ENCODE results near the gene KAZALD1.
A peak's percentile ranks its signal among the peaks of the same experiment; 100 is the strongest.

The KAZALD1 gene

DNA sequence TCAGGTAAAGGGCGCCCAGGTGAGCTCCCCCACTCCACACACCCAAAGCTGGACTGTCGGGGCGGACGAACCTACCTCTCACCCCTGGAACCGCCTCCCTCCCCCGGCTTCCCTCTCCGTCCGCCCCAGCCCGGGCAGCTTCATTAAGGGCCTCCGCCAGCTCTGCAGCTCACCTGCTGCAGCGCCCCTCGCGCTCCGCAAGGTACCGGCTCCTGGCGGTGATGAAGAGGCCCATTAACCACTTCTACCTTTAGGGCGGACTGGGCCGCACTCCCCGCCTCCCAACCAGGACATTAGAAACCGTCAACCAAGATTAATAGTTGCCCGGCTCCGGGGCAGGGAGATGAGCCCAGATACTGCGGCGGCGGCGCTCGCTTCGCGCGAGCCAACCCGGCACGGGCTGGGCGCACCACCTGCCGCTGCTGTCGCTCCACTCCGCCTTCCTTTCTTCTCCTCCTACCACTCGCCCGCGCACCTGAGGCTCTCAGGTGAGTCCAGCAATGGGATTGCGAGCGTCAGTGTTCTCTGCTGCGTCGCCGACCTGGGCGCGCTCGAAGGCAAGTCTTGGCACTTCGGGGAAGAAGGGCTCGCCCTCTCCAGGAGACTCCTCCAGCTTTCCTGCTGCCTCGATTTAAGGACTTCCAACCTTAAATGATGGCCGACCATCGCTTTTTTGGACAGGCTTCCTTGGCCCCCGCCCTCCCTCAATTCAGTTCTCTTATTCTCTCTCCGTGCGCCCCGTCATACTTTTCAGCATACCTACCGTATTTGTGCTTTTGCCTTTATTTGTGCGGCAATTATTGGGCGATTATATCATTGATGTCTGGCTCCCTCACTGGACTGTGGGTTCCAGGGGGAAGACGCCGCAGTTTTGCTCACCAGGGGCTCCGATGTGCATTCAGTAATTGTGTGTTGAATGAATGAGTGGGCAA is 13.6 kb upstream of the KAZALD1 start:
- DNase-seq (ENCODE audit: low read depth in 2 of 2) = no peak

DNA sequence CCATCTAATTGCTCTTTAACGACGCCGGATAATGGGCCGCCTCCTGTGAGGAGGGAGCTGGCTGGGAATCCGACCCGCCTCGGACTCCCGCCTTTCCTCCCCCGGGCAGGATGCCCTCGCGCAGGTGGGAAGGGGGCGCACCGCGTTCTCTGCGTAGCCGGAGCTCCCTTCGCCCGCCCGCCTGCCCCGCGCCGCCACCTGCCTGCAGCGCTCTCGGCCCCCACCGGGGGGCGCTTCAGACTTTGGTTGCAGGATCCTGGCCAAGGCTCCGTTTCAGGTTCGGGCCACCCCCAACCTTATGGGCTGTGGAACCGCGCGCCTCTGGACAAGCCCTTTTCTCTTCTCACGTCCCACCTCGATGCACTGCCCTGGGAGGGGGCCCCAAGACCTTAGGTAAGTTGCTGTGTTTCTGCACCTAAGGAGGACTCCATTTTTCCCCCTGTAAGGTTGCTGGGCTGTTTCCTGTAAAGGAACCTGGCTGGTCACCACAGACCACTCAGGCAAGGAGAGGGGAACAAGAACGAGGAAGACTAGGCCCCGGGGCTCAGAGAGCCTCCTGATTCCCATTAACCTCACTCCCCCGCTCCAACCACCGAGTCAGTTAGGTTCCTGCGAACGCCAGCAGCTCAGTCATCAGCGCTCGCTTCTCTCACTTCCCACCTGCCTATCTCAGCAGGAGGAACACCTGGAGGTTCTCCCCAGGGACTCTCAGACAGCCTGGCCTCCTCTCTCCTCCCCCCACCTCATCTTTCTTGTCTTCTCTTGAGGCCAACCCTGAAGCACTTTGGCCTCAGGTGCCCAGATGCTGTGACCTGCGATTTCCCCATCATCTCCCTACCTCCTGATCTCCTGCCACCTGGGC is 11.3 kb upstream of the KAZALD1 start:
- no peak for DNase-seq (ENCODE audit: low read depth in 2 of 2)

- DNase-seq (ENCODE audit: low read depth in 2 of 2) = no peak
Observed at GRCh38 chr10:101052285-101052684, 9.5 kb upstream of the KAZALD1 start.

- peak in 1 of 2 experiments; percentile 37 for DNase-seq (ENCODE audit: low read depth in 2 of 2)
Observed at GRCh38 chr10:101053516-101053915, 8.3 kb upstream of the KAZALD1 start.

GRCh38 chr10:101054351-101054750 is 7.4 kb upstream of the KAZALD1 start:
- DNase-seq (ENCODE audit: low read depth in 2 of 2) = no peak

DNA sequence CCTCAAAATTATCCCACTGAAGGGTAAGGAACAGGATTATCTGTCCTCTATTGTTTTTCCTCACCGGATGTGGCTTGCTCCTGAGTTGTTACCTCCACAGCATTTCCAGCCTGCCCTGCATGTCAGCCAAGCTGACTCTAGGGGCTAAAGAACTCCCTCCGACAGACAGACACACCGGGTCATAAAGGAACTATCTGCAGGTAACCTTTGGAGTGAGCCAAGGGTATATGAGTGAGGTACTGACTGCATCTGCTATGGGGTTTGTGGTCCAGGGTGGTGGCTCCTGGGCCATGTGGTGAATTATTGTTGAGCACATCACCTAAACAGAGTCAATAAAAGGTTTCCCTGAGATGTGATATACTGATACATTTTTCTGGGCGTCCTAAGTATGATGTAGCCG is 6.9 kb upstream of the KAZALD1 start:
- DNase-seq (ENCODE audit: low read depth in 2 of 2) = no peak

DNA sequence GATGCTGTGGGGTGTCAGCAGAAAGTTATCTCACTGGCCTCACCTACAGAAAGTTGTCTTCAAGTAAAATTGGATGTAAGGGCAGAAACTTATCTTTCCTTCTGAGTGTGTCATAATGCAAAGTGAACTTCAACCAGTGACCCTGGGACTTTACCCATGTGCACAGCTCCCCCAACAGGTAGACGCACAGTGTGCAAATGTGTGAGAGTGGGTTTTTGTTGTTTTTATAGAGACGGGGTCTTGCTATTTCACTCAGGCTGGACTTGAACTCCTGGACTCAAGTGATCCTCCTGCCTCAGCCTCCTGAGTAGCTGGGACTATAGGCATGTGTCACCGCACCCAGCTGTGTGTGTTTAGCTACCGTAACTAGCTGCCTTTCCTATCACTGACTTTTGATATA is 6.4 kb upstream of the KAZALD1 start:
- no peak for DNase-seq (ENCODE audit: low read depth in 2 of 2)

GRCh38 chr10:101056365-101057151 is 5.2 kb upstream of the KAZALD1 start:
- no peak for DNase-seq (ENCODE audit: low read depth in 2 of 2)

DNA sequence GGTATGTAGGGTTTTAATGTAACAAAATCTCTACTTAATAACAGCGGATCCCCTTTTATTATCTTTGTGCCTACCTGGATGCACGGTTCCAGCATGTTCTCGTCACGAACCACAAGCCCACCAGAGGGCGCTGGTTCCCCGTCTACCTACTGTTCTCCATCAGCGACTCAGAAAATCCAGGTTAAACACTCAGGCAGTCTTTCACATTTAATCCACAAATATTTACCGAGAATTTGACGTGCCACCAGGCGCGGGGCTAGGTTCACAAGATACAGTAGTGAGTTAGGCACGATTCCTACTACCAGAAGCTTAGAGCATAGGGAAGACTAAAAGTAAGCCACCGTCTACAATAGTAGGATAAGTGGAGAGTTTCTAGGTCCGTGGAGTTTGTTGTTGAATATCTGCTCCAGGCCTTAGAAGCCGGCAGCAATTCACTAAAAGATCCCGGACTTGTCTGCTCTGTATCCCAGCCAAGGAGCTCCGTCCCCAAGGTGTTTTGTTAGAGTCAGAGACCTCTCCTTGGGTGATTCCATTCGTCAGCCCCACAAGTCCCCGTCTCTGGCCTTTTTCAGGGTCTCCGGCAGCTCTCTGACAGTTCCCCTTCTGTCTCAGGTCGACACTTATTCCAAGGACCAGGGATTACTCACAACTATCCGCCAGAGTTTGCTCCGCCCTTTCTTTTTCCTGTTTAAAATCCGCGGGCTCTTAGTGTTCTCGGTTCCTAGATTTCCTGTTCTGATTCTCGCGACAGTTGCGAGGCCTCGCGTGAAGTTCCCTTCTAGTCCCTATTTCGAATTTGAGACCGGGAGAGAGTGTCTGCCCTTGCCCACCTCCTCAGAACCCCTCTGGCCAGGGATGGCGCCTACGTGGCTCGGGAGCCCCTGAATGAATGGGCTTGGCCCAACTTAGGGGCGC is 1.5 kb upstream of the KAZALD1 start:
- peak; percentile 92 to 94 for DNase-seq (ENCODE audit: low read depth in 2 of 2)

GRCh38 chr10:101060951-101061623 is 702 bp upstream of the KAZALD1 start:
- peak; percentile 85 to 87 for DNase-seq (ENCODE audit: low read depth in 2 of 2)

DNA sequence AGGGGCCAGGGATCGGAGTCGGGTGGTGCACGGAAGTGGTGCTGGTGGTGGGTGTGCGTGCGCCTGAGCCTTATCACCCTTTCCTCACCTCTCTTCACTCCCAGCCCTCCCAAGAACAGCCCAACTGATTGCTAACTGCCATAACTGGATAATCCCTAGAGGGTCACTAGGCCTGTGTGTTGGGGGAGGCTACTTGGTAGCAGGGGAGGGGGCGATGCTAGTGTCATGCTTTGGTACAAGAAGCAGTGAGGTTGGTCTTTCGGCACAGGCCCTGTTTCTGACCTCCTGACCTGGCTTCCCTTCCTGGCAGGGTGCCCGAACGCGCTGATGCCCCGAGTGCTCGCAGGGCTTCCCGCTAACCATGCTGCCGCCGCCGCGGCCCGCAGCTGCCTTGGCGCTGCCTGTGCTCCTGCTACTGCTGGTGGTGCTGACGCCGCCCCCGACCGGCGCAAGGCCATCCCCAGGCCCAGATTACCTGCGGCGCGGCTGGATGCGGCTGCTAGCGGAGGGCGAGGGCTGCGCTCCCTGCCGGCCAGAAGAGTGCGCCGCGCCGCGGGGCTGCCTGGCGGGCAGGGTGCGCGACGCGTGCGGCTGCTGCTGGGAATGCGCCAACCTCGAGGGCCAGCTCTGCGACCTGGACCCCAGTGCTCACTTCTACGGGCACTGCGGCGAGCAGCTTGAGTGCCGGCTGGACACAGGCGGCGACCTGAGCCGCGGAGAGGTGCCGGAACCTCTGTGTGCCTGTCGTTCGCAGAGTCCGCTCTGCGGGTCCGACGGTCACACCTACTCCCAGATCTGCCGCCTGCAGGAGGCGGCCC is 652 bp downstream of the KAZALD1 start:
- no peak for DNase-seq (ENCODE audit: low read depth in 2 of 2)

GRCh38 chr10:101063050-101063525 is 1.3 kb downstream of the KAZALD1 start:
- no peak for DNase-seq (ENCODE audit: low read depth in 2 of 2)

DNA sequence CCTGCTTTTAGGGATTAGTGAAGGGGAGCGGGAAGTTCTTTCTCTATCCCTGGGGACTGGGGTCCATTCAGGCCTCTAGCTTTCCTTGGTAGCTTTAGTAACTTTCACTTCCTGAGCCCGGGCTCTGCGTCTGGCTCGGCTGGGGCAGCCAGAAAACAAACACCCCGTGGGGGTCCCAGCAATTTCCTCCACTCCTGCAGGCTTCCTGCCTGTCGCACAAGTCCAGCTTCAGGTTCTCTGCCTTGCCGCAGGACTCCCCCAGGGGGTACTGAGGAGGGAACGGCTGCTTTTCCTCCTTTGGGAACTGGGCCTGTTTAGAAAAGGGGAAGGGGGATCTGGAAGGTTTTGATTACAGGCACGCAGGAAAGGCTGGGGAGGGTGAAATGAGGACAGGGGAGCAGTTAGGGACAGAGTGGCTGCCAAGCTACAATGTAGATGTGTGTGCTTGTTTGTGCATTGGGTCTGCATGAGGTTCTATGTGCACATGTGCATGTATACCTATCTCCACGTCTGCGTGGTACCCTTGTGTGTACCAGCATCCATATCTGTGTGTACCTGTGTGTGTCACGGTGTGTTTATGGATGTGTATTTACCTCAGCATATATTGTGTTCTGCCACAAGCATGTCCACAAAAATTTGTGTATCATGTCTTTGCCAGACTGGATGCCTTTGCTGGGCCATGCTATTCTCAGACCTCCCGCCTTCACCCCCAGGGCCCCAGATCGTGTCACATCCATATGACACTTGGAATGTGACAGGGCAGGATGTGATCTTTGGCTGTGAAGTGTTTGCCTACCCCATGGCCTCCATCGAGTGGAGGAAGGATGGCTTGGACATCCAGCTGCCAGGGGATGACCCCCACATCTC is 2.0 kb downstream of the KAZALD1 start:
- no peak for DNase-seq (ENCODE audit: low read depth in 2 of 2)

GRCh38 chr10:101064415-101065030 is 2.7 kb downstream of the KAZALD1 start:
- DNase-seq (ENCODE audit: low read depth in 2 of 2) = no peak

GRCh38 chr10:101065481-101066145 is 3.8 kb downstream of the KAZALD1 start:
- DNase-seq (ENCODE audit: low read depth in 2 of 2) = no peak

- DNase-seq (ENCODE audit: low read depth in 2 of 2) = no peak
Observed at GRCh38 chr10:101066146-101066895, 4.5 kb downstream of the KAZALD1 start.

All from fibroblast of skin of left quadriceps (primary cell).